ENCODE measurements around the gene CAMK1G.

DNA sequence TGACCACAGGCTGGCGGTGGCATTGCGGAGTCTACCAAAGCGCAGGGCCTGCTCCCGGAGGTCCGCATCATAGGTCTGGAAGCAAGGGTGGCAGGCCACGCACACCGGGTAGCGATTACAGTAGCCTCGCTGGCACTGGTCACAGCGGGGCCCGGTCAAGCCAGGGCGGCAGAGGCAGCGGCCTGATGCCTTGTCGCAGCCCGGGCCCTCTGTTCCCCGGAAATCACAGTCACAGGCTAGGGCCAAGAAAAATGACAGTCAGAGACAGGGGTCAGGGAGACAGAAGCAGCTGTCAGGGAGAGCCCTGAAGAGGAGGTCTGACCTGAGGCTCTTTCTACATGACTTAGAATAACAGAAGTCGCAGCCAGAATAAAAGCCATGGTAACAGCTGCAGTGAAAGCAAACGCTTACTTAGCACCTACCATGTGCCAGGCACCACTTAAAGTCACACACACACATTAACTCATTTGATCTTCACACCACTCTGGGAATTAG is 42.3 kb downstream of the CAMK1G start:
- TF ChIP-seq ARNTL (CRISPR knock-in tag; IDR thresholded peaks at IDR 0.05; ENCODE audit: borderline replicate concordance, low read depth): no peak
- TF ChIP-seq, protein P1, sequence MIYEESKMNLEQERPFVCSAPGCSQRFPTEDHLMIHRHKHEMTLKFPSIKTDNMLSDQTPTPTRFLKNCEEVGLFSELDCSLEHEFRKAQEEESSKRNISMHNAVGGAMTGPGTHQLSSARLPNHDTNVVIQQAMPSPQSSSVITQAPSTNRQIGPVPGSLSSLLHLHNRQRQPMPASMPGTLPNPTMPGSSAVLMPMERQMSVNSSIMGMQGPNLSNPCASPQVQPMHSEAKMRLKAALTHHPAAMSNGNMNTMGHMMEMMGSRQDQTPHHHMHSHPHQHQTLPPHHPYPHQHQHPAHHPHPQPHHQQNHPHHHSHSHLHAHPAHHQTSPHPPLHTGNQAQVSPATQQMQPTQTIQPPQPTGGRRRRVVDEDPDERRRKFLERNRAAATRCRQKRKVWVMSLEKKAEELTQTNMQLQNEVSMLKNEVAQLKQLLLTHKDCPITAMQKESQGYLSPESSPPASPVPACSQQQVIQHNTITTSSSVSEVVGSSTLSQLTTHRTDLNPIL (CRISPR knock-in tag; IDR thresholded peaks at IDR 0.05; ENCODE audit: low read depth): no peak
- TF ChIP-seq, protein P2, sequence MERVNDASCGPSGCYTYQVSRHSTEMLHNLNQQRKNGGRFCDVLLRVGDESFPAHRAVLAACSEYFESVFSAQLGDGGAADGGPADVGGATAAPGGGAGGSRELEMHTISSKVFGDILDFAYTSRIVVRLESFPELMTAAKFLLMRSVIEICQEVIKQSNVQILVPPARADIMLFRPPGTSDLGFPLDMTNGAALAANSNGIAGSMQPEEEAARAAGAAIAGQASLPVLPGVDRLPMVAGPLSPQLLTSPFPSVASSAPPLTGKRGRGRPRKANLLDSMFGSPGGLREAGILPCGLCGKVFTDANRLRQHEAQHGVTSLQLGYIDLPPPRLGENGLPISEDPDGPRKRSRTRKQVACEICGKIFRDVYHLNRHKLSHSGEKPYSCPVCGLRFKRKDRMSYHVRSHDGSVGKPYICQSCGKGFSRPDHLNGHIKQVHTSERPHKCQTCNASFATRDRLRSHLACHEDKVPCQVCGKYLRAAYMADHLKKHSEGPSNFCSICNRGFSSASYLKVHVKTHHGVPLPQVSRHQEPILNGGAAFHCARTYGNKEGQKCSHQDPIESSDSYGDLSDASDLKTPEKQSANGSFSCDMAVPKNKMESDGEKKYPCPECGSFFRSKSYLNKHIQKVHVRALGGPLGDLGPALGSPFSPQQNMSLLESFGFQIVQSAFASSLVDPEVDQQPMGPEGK (CRISPR knock-in tag; IDR thresholded peaks at IDR 0.05; ENCODE audit: borderline replicate concordance): no peak
- TF ChIP-seq RARB (CRISPR knock-in tag; IDR thresholded peaks at IDR 0.05): no peak
- TF ChIP-seq ZNF8 (CRISPR knock-in tag; IDR thresholded peaks at IDR 0.05): no peak
- TF ChIP-seq ISL1 (CRISPR knock-in tag; IDR thresholded peaks at IDR 0.05): no peak
- TF ChIP-seq OSR1 (CRISPR knock-in tag; IDR thresholded peaks at IDR 0.05): no peak
- no peak for TF ChIP-seq ZNF565 (CRISPR knock-in tag; conservative IDR thresholded peaks at IDR 0.05; ENCODE audit: low read depth)
- TF ChIP-seq ZFP30 (CRISPR knock-in tag; IDR thresholded peaks at IDR 0.05): no peak
- no peak for TF ChIP-seq ZNF70 (CRISPR knock-in tag; IDR thresholded peaks at IDR 0.05)
- TF ChIP-seq CSDC2 (CRISPR knock-in tag; IDR thresholded peaks at IDR 0.05): no peak

All from SK-N-SH treated with all-trans-retinoic acid at 6 μM for 48 hours (cell line).